Bone marrow (tissue), 2 donors: ENCODE data around the gene LRRC71.

Source experiments
- DNase-seq, 2 donors: peaks; one replicate each; lab custom pipeline; 2025; lab: John Stamatoyannopoulos, UW

Gene LRRC71

DNA sequence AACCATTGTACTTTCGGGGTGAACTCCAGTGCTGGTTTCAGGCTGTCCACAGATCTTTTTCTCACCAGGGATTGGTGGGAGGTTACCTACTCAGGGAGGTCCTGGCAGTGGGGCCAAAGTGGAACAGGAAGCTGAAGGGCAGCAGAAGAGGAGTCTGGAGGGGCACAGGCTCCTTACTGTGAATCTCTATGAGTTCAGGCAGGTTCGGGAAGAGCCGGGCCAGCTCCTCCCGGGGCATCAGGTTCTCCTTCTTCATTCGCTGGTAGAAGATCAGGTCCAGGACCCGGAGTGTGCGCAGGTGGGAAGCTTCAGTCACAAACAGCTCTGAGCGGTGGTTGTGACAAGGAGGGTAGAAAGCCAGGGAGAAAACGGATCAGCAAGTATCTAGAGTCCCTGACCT is 26.7 kb downstream of the LRRC71 start:
- DNase-seq, result no peak

DNA sequence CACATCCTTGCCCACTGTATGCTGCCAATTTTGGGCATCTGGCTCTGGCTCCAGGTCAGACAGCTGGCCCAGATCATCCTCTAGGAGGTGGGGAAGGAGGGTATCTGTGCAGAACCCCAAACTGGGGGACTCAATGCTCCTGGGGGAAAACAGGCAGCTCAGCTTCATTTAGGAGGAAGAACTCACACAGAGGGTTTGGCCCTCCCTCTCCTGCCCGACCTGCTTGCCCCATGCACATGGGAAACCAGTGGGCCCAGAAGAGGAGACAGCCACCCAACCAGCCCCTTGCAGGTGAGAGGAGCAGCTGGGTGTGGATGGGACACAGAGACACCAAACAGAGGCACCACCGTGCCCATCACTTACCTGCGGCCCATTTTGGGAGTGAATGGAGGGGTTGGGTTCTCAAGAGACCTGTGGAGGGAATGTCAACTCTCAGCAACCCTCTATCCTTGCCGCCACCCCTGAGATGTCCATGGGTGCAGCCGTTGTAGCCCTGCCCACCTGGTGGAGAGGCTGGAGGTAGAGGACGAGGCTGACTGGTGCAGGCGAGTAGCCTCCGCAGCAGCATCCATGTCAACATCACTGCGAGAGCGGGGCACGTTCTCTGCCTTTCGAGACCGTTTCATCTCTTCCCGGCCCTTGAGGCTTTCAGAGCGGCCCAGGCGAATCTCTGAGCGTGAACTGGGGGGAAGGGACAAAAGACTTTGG is 27.5 kb downstream of the LRRC71 start:
- no peak for DNase-seq

DNA sequence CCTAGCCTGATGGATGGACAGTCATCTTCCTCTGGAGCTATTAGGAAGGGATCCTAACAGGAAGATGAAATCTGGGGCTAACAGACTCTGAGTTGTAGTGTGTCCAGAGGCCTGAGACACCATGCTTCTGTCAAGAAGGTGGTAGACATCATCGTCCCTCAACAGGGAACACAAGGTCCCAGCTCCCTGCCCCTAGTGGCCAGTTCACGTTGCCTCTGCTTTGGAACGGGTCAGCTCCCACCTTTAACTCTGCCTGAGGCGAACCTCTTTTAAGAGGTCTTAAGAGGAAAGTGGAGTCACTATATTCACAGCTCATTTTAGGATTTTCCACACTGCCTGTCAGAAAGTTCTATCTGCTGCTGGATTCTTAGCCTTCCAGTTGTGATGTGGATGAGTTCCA is 28.3 kb downstream of the LRRC71 start:
- no peak for DNase-seq

DNA sequence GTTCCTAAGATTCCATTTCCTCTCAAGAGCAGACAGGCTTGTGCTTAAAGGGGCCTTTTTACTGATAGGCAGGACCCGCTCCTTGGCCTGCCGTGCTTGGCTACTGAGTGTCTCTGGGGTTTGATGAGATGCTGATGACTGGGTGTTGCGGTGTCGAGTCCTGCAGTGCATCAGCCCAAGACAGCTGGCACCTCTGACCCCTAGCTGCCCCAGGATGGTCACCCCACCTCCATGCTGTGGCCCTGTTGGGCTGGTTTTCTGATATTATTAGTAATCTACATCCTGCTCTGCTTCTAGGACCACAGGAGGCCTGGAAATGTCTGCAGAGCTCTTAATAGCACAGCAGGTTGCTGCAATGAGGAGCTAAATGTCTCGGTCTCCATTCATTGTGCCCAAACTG is 28.7 kb downstream of the LRRC71 start:
- DNase-seq, result no peak

DNA sequence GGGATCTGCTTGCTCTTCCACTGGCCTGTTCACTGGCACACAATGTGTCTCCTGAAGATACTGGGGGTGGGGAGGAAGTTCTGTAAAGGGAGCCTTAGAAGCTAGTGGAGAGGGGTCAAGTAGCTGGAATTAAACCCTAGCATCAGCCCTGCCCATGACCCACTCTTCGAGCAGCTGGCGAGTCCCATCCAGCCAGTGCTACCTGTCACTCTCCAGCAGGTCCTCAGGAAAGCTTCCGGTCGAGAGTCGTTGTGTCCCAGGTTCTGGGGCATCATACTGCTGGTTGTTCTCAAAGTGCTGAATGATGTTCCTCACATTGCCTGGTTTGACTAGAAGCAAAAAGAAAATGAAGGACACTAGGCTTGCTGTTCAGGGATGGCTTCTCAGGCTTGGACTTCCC is 30.9 kb downstream of the LRRC71 start:
- DNase-seq, result no peak

DNA sequence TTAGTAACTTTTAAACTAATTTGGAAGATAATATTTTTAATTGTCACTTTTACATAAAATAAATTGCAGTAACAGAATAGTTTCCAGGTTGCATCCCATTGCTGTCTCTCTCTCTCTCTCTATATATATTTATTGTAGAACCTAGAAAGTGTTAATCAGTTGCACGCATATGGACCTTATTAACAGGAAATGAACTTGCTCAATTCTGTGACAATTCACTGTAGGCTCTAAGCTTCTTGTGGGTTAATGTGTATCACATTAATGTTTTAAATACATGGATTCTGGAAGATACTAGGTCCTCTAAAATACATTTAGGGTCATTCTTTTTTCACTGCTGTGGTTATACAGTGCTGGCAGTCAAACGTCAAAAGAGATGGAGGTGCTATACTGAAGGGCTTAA is 33.1 kb downstream of the LRRC71 start:
- DNase-seq, result no peak

DNA sequence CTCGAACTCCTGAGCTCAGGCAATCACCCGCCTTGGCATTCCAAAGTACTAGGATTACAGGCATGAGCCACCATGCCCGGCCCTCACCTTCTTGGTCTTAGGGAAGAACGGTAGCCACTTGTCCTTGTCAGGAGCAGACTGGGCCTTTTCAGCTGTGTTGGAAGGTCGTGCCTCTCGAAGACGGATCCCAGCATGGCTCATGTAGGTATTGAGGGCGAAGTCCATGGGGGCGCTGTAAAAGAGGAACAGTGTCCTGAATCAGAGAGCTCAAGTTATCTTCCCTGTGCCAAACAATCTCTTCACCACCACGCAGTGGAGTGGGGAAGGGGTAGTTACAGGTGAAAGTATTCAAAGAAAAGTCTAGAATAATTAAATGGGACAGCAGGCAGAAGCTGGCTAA is 35.9 kb downstream of the LRRC71 start:
- DNase-seq, result no peak

DNA sequence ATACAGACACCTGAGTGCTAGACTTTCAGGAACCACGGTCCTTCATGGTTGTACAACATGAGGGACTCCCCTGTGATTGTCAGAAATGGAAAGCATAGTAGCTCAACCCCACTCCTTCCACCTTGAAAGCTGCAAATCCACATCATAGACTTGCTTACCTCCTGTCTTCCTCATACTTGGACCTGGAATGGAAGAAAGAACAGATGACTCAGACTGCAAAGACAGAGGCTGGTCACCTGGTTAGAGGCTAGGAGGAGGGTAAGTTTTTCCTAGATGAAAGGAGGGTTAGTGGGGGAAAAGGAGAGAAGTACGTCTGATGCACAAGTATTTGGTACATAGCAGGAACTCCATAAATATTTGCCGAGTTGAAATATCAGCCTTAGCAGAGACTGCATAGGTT is 37.2 kb downstream of the LRRC71 start:
- no peak for DNase-seq

DNA sequence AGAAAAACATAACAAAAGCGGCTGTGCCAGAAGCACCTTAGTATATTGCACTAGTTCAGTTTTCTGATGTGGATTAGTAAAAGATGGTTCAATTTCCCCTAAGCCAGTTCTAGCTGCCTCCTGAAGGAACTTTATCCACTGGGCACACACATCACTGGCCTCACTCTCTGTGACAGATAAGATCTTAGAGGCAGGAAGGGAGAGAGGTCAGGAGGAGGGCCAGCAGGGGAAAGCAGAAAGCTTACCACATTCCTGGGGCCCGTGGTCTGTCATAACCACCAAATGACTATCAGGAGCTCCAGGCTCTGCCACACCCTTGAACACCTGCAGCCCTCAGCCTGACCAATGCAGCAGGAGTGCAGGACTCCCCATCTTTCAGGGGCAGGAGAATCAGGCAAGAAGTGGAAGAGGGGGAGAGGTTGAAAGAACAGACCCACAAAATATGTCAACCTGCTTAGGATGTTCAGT is 37.8 kb downstream of the LRRC71 start:
- DNase-seq, result no peak

DNA sequence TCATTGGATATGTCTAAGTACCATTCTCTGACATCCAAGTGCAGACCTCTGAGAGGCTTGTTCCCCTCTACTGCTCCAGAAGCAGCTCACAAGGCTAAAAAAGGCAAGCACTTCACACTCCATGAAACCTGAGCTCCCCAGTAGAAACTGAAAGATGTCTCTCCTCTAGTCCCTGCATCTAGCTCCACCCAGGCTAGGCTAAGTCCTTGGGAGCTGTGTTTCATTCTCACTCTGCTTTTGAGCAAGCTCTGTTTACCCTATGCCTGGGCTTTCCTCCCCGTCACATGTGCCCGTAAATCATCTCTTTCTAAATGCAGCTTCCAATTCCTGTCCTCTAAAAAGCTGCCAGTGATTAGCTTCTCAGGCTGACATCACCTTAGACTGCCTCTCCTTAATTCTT is 39.0 kb downstream of the LRRC71 start:
- no peak for DNase-seq

DNA sequence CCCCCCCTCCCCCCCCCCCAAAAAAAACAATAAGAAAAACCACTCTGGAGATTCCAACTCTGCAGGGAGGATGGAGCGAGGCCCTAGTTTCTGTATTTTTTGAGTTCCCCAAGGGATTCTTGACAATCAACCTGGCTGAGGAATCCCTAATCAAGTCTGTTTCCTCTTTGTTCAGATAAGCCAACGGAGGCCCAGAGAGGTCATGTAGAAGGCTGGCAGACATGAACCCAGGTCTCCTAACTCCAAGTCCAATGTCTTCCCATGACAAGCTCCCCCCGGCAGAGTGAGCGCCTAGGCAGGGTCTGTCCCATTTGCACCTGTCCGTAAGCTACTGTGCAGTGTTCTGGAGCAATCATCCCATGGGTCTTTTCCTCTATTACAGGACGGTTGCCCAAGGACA is 39.5 kb downstream of the LRRC71 start:
- DNase-seq, result no peak

DNA sequence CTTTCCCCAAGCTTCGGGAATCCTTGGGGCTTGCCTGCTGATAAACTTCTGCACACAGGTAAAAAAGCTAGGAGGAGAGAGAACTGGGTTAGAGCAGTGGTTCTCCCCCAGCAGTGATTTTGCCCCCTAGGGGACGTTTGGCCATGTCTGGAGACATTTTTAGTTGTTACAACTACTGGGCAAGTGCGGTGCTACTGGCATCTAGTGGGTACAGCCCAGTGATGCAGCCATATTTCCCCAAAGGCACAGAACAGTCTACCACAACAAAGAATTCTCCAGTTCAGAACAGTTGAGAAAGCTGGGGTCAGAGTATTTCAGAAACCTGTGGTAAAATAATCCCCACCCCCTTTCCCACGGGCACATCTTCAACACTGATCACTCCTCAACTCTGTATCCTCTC is 41.3 kb downstream of the LRRC71 start:
- no peak for DNase-seq

DNA sequence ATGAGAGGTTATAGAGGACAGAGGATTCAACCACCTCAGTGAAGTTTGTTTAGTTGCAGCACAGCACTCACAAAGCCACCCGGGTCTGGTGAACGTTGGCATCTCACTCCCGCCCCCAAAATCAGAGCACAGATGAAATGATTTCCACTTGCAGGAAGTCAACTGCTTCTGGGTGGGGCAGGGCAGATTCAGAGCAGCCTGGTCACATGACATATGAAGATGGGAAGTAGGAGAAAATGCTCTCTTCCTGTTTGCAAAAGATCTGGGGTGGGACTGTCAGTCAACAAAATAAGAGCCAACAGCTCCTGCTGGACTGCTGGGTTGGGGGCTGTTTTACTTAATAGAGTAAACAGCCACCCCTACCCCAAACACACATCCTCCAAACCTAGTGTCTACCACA is 43.2 kb downstream of the LRRC71 start:
- peak in 1 of 2 donors; percentile 28 for DNase-seq

DNA sequence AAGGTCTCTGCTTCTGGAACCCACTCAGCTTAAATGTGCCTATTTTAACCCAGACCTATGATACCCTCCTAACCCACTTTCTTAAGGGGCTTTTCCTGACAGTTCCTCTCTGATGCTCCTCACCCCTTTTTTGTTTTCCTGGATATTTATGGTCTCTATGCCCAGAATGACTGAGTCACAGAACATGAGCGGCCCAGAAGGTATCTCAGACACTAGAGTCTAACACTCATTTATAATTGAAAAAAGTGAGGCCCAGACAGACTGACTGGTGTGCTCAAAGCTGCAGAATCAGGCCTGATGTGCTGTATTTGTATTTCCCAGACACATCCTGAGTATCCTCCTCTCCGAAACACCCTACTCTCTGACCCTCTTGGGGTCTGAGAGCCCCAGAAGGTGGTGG is 44.0 kb downstream of the LRRC71 start:
- DNase-seq, result no peak

DNA sequence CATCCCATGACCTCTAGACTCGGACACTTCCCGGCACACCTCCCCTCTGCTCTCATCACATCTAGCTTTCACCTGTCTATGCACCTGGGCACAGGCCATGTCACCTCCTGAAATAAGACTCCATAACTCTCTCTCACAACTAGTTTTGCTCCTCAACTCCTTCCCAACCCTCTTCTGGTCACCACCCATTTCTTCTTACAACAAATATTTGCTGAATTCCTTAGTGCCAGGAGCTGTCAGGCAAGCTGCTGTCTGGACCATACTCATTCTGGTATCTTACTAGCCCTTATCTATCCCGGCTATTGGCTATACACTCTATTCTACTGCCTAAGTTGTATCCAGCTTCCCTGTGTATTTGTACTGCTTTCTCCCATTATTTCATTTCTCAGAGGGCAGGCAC is 49.1 kb downstream of the LRRC71 start:
- no peak for DNase-seq

DNA sequence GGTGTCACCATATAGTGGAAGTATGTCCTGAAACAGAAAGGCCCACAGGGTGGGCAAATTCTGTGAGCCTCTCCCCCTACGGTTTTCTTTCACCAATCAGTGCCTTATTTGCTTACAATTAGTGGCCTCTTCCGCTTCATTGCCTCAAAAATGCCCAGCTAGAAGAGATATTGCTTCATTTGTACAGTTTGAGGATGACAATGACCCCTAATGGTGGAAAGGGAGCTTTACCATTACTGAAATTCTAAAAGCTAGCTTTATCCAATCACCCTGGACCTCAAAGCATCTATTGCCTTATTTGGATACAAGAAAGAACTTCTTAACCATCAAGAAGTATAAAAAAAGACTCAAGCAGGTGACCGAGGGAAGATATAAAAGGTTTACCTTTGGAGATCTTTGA is 49.6 kb downstream of the LRRC71 start:
- no peak for DNase-seq

DNA sequence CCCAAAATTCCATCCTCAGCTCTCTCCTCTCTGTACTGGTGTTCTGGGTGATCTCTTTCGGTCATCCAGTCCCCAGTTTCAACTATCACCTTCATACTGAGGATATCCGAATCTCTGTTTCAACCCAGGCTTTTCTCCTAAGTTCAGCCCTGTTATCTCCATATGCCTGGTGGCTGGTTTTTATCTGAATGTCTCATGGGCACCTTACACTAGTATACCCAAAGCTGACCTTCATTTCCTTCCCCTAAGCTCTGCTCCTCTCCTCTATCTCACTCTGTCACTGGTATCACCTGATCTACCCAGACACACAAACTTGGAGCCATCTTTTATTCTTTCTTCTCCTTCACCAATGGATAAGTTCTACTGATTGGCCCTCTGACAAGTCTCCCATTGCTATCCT is 53.0 kb downstream of the LRRC71 start:
- no peak for DNase-seq

DNA sequence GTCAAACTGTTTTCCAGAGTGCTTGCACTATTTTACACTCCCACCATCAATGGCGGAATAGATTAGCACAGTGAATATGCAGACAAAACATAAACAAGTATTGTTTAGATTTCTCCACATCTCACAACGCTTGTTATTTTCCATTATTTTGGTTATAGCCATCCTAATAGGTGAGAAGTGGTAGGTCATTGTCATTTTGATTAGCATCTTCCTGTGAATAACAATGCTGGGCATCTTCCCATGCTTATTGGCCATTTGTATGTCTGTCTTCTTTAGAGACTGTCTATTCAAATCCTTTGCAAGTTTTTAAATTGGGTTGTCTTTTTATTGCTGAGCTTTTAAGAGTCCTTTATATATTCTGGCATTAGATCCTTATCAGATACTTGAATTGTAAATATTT is 54.7 kb downstream of the LRRC71 start:
- DNase-seq, result no peak

DNA sequence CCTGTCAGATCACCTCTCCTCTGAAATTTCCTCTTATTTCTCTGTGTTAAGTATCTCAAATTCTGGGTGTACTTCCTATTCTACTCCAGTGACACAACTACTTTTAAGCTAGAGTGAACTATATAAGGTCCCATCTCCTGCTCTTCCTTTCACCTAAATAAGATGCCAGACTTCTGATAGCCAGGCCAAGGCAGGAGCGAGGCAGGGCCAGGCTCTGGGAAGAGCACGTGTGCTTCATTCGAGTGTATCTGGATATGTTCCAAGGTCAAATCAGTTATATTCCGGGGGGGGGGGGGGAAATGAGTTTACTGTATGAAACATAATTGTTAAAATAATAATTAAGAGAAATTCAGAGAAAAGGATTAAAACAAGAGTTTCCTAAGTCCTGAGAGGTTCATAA is 60.1 kb downstream of the LRRC71 start:
- DNase-seq, result no peak
